Measurements from ENCODE around the gene SRSF11. TPM values are rescaled to one million over a fixed set of nuclear protein-coding genes. Genes with fewer than 3 reads are reported as not detected.
"Not testable (repeated sequence)": the region's sequence is repeated elsewhere in the genome, so short reads cannot be mapped to it uniquely, and the experiment has no call there.

Gene SRSF11
- total RNA-seq, 2 experiments from 2014 or later: 165 to 169 TPM

GRCh38 chr1:70204139-70204538 is 17.0 kb upstream of the SRSF11 start:
- no peak for ATAC-seq
- peaks cover 23% of the 10 kb centered on the region for H3K36me3 Mint-ChIP-seq (ENCODE audit: low read depth)
- H3K27ac Mint-ChIP-seq: peak overlapping the region; percentile 100
- ChIA-PET POLR2A (interaction anchor here (2.7 to 10.3 kb wide), 3 partner anchors 16 to 150 kb away, joined by 9 to 92 read pairs (median 19); partner anchors contain the start of genes ANKRD13C and SRSF11), CTCF (interaction anchor here (1.1 kb wide), 1 partner anchor 877 kb away, joined by 3 read pairs; no protein-coding TSS in a partner anchor)
- no peaks in the 10 kb centered on the region for H3K9me3 Mint-ChIP-seq (ENCODE audit: insufficient read depth)
- peaks cover 48% of the 10 kb centered on the region for H3K4me1 Mint-ChIP-seq (ENCODE audit: low read depth)
- no peak for DNase-seq
- H3K27me3 Mint-ChIP-seq (ENCODE audit: low read depth): no peaks in the 10 kb centered on the region
- peak overlapping the region; percentile 99 for H3K4me3 Mint-ChIP-seq

GRCh38 chr1:70204600-70204999 is 16.6 kb upstream of the SRSF11 start:
- ATAC-seq (no peak), DNase-seq (no peak)
- Mint-ChIP-seq H3K4me1 (ENCODE audit: low read depth) (peaks cover 51% of the 10 kb centered on the region), H3K27me3 (ENCODE audit: low read depth) (no peaks in the 10 kb centered on the region), H3K27ac (peak overlapping the region; percentile 100), H3K9me3 (ENCODE audit: insufficient read depth) (no peaks in the 10 kb centered on the region), H3K36me3 (ENCODE audit: low read depth) (peaks cover 23% of the 10 kb centered on the region), H3K4me3 (peak overlapping the region; percentile 99)
- POLR2A ChIA-PET: interaction anchor here (1.8 to 10.3 kb wide), 4 partner anchors 16 to 206 kb away, joined by 9 to 92 read pairs (median 16); partner anchors contain the start of genes ANKRD13C, CTH and SRSF11
- CTCF ChIA-PET: interaction anchor here (1.1 kb wide), 1 partner anchor 877 kb away, joined by 3 read pairs; no protein-coding TSS in a partner anchor

GRCh38 chr1:70205071-70205433 is 16.1 kb upstream of the SRSF11 start:
- peaks cover 55% of the 10 kb centered on the region for H3K4me1 Mint-ChIP-seq (ENCODE audit: low read depth)
- H3K4me3 Mint-ChIP-seq: peak overlapping the region; percentile 99
- H3K27me3 Mint-ChIP-seq (ENCODE audit: low read depth): no peaks in the 10 kb centered on the region
- DNase-seq (no peak), ATAC-seq (no peak)
- no peaks in the 10 kb centered on the region for H3K9me3 Mint-ChIP-seq (ENCODE audit: insufficient read depth)
- peaks cover 23% of the 10 kb centered on the region for H3K36me3 Mint-ChIP-seq (ENCODE audit: low read depth)
- ChIA-PET CTCF (interaction anchor here (1.1 kb wide), 1 partner anchor 876 kb away, joined by 3 read pairs; no protein-coding TSS in a partner anchor), POLR2A (interaction anchor here (0.6 to 10.3 kb wide), 6 partner anchors 12 to 206 kb away, joined by 5 to 92 read pairs (median 10); partner anchors contain the start of genes ANKRD13C, CTH and SRSF11)
- peak overlapping the region; percentile 100 for H3K27ac Mint-ChIP-seq

GRCh38 chr1:70205434-70206118 is 15.6 kb upstream of the SRSF11 start, which contains the start of gene LRRC40:
TSS of gene LRRC40 (minus strand) at chr1:70205579. CDS start at chr1:70205540, 39 bp downstream.
- peak within 1 kb of the TSS; percentile 100 for H3K27ac Mint-ChIP-seq
- H3K4me3 Mint-ChIP-seq: peak within 1 kb of the TSS; percentile 99
- H3K36me3 Mint-ChIP-seq (ENCODE audit: low read depth): peaks cover 23% of the 10 kb centered on the region
- H3K9me3 Mint-ChIP-seq (ENCODE audit: insufficient read depth): no peaks in the 10 kb centered on the region
- CTCF ChIA-PET: interaction anchor here (0.8 to 2.1 kb wide), 4 partner anchors 10 to 876 kb away, joined by 3 to 5 read pairs (median 5); partner anchors contain the start of gene SRSF11
- ATAC-seq: peak; percentile 96
- no peaks in the 10 kb centered on the region for H3K27me3 Mint-ChIP-seq (ENCODE audit: low read depth)
- POLR2A ChIA-PET: interaction anchor here (0.6 to 10.3 kb wide), 8 partner anchors 11 to 876 kb away, joined by 3 to 92 read pairs (median 7); partner anchors contain the start of genes ANKRD13C, CTH, SRSF11 and ZRANB2
- peaks cover 60% of the 10 kb centered on the region for H3K4me1 Mint-ChIP-seq (ENCODE audit: low read depth)
- peak; percentile 97 for DNase-seq

- peaks cover 65% of the 10 kb centered on the region for H3K4me1 Mint-ChIP-seq (ENCODE audit: low read depth)
- peak overlapping the region; percentile 99 for H3K4me3 Mint-ChIP-seq
- not testable (repeated sequence) for H3K27me3 Mint-ChIP-seq (ENCODE audit: low read depth); ATAC-seq; DNase-seq; H3K9me3 Mint-ChIP-seq (ENCODE audit: insufficient read depth)
- POLR2A ChIA-PET: interaction anchor here (1.7 to 10.3 kb wide), 5 partner anchors 10 to 874 kb away, joined by 4 to 92 read pairs (median 9); partner anchors contain the start of genes ANKRD13C and SRSF11
- peak overlapping the region; percentile 100 for H3K27ac Mint-ChIP-seq
- CTCF ChIA-PET: interaction anchor here (0.8 to 2.1 kb wide), 4 partner anchors 8 to 147 kb away, joined by 3 to 5 read pairs (median 5); partner anchors contain the start of gene SRSF11
- peaks cover 25% of the 10 kb centered on the region for H3K36me3 Mint-ChIP-seq (ENCODE audit: low read depth)
Measured at GRCh38 chr1:70206833-70207232, 14.3 kb upstream of the SRSF11 start.

- Mint-ChIP-seq H3K9me3 (ENCODE audit: insufficient read depth) (no peaks in the 10 kb centered on the region), H3K36me3 (ENCODE audit: low read depth) (peaks cover 25% of the 10 kb centered on the region), H3K27ac (peak overlapping the region; percentile 52), H3K27me3 (ENCODE audit: low read depth) (no peaks in the 10 kb centered on the region), H3K4me1 (ENCODE audit: low read depth) (peaks cover 60% of the 10 kb centered on the region), H3K4me3 (peak overlapping the region; percentile 99)
- DNase-seq: no peak
- ChIA-PET CTCF (interaction anchor here (0.8 to 2.1 kb wide), 2 partner anchors 8 to 14 kb away, joined by 3 to 5 read pairs; partner anchors contain the start of gene SRSF11), POLR2A (interaction anchor here (10.3 kb wide), 1 partner anchor 13 kb away, joined by 92 read pairs; the partner anchor contains the start of gene SRSF11)
- no peak for ATAC-seq
Measured at GRCh38 chr1:70207492-70207891, 13.7 kb upstream of the SRSF11 start.

- DNase-seq: no peak
- Mint-ChIP-seq H3K4me1 (ENCODE audit: low read depth) (peaks cover 56% of the 10 kb centered on the region), H3K9me3 (ENCODE audit: insufficient read depth) (no peaks in the 10 kb centered on the region), H3K36me3 (ENCODE audit: low read depth) (peaks cover 27% of the 10 kb centered on the region), H3K27me3 (ENCODE audit: low read depth) (no peaks in the 10 kb centered on the region), H3K4me3 (no peak overlapping the region), H3K27ac (no peak overlapping the region)
- ATAC-seq: no peak
- POLR2A ChIA-PET: interaction anchor here (0.6 to 10.3 kb wide), 3 partner anchors 12 to 145 kb away, joined by 4 to 92 read pairs (median 5); partner anchors contain the start of gene SRSF11
- CTCF ChIA-PET: interaction anchor here (0.7 to 2.9 kb wide), 3 partner anchors 12 to 374 kb away, joined by 3 to 8 read pairs (median 4); partner anchors contain the start of gene SRSF11
Measured at GRCh38 chr1:70208292-70208691, 12.9 kb upstream of the SRSF11 start.

- H3K36me3 Mint-ChIP-seq (ENCODE audit: low read depth): peaks cover 31% of the 10 kb centered on the region
Measured at GRCh38 chr1:70210820-70211219, 10.4 kb upstream of the SRSF11 start.

GRCh38 chr1:70211541-70211940 is 9.6 kb upstream of the SRSF11 start:
- Mint-ChIP-seq H3K9me3 (ENCODE audit: insufficient read depth) (no peaks in the 10 kb centered on the region), H3K27ac (no peak overlapping the region), H3K4me3 (no peak overlapping the region), H3K36me3 (ENCODE audit: low read depth) (peaks cover 33% of the 10 kb centered on the region), H3K4me1 (ENCODE audit: low read depth) (peaks cover 39% of the 10 kb centered on the region), H3K27me3 (ENCODE audit: low read depth) (no peaks in the 10 kb centered on the region)
- CTCF ChIA-PET: interaction anchor here (1.4 kb wide), 1 partner anchor 10 kb away, joined by 5 read pairs; the partner anchor contains the start of gene SRSF11
- DNase-seq: no peak
- POLR2A ChIA-PET: interaction anchor here (10.3 kb wide), 1 partner anchor 9 kb away, joined by 92 read pairs; the partner anchor contains the start of gene SRSF11
- no peak for ATAC-seq

More at GRCh38 chr1:70210820-70211219, 10.4 kb upstream of the SRSF11 start:
- Mint-ChIP-seq H3K4me1 (ENCODE audit: low read depth) (peaks cover 42% of the 10 kb centered on the region), H3K27ac (no peak overlapping the region), H3K4me3 (no peak overlapping the region), H3K9me3 (ENCODE audit: insufficient read depth) (no peaks in the 10 kb centered on the region), H3K27me3 (ENCODE audit: low read depth) (no peaks in the 10 kb centered on the region)
- ChIA-PET POLR2A (interaction anchor here (0.7 to 10.3 kb wide), 2 partner anchors 10 to 870 kb away, joined by 6 to 92 read pairs; partner anchors contain the start of gene SRSF11), CTCF (interaction anchor here (1.4 to 2.9 kb wide), 2 partner anchors 10 kb away, joined by 5 to 8 read pairs; partner anchors contain the start of gene SRSF11)
- ATAC-seq: no peak
- DNase-seq: no peak

- CTCF ChIA-PET: interaction anchor here (1.5 to 2.2 kb wide), 3 partner anchors 11 to 861 kb away, joined by 5 to 8 read pairs (median 7); partner anchors contain the start of gene ZRANB2
- Mint-ChIP-seq H3K4me1 (ENCODE audit: low read depth) (peaks cover 36% of the 10 kb centered on the region), H3K36me3 (ENCODE audit: low read depth) (peaks cover 48% of the 10 kb centered on the region), H3K9me3 (ENCODE audit: insufficient read depth) (no peaks in the 10 kb centered on the region), H3K27ac (peak overlapping the region; percentile 67), H3K4me3 (no peak overlapping the region), H3K27me3 (ENCODE audit: low read depth) (no peaks in the 10 kb centered on the region)
- POLR2A ChIA-PET: interaction anchor here (2.0 to 3.1 kb wide), 3 partner anchors 13 to 191 kb away, joined by 13 to 92 read pairs (median 29); partner anchors contain the start of genes ANKRD13C, CTH and LRRC40
- DNase-seq: no peak
- no peak for ATAC-seq
Measured at GRCh38 chr1:70220015-70220414, 1.2 kb upstream of the SRSF11 start.
